Keratinocyte (primary cell): ENCODE results near the gene ACOXL.

Experiments
- EZH2 ChIP-seq: IDR thresholded peaks from one replicate; pipeline ENCODE4 v1.6.1; 2012; ENCODE audit warnings: inconsistent platforms, mild to moderate bottlenecking, low read length, moderate library complexity
- TF ChIP-seq, protein P1 (sequence below), 3 experiments: IDR thresholded peaks in 1 of 3; conservative IDR thresholded peaks in 1 of 3; optimal IDR thresholded peaks in 1 of 3; 2 replicates in 2 of 3; 3 replicates in 1 of 3; pipeline versions ENCODE3 to v1.5.1; 2011; ENCODE audit warnings: low read length in 3 of 3, mild to moderate bottlenecking in 3 of 3, moderate library complexity in 2 of 3, control low read depth in 1 of 3, inconsistent platforms in 1 of 3; ENCODE audit not compliant: insufficient read depth in 2 of 3; ENCODE audit errors: extremely low read depth in 1 of 3

DNA sequence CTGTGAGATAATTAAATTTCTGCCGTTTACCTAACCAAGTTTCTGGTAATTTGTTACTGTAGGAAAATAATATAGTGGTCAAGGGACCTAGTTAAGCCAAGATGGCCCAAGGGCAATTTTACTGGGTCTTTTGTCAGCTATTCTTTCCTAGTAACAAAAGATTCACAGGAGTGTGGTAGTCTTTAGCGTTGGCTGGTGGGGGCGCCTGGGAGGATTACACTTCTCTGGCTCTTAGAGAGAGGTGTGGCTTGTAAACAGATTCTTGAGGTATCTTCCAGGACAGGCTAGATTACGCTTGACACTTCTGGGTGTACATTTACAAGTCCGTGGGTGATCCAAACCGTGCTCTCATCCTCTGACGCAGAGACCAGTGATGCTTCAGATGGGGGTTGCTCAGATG is 3.3 kb upstream of the ACOXL start:
- TF ChIP-seq, protein P1, sequence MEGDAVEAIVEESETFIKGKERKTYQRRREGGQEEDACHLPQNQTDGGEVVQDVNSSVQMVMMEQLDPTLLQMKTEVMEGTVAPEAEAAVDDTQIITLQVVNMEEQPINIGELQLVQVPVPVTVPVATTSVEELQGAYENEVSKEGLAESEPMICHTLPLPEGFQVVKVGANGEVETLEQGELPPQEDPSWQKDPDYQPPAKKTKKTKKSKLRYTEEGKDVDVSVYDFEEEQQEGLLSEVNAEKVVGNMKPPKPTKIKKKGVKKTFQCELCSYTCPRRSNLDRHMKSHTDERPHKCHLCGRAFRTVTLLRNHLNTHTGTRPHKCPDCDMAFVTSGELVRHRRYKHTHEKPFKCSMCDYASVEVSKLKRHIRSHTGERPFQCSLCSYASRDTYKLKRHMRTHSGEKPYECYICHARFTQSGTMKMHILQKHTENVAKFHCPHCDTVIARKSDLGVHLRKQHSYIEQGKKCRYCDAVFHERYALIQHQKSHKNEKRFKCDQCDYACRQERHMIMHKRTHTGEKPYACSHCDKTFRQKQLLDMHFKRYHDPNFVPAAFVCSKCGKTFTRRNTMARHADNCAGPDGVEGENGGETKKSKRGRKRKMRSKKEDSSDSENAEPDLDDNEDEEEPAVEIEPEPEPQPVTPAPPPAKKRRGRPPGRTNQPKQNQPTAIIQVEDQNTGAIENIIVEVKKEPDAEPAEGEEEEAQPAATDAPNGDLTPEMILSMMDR (optimal IDR thresholded peaks at IDR 0.05 in 1 of 3, IDR thresholded peaks at IDR 0.05 in 1 of 3, conservative IDR thresholded peaks at IDR 0.05 in 1 of 3; ENCODE audit: extremely low read depth in 1 of 3, insufficient read depth in 2 of 3, low read length in 3 of 3) = no peak
- TF ChIP-seq EZH2 = no peak
